Testis (tissue), 3 donors: ENCODE results near the gene THRSP. TPM values are rescaled to one million over a fixed set of nuclear protein-coding genes. Genes with fewer than 3 reads are reported as not detected.

ENCODE experiments used
- DNase-seq: peaks from one replicate; pipeline ENCODE4 v3.0.0-alpha.2; 2019
- H3K27ac ChIP-seq, 2 donors: fragments of 200-600 bp; sonication (generic); one replicate each; pipeline ENCODE4 v1.5.1; 2019
- H3K27me3 ChIP-seq: fragments of 200-600 bp; sonication (generic); one replicate; pipeline ENCODE4 v1.5.1; 2019
- H3K36me3 ChIP-seq: fragments of 200-600 bp; sonication (generic); one replicate; pipeline ENCODE4 v1.5.1; 2017; ENCODE audit warnings: low read depth; ENCODE audit errors: missing control alignments
- H3K4me1 ChIP-seq: fragments of 200-600 bp; sonication (generic); one replicate; pipeline ENCODE4 v1.5.1; 2019
- H3K4me3 ChIP-seq, 2 donors: fragments of 200-600 bp; sonication (generic); one replicate each; pipeline ENCODE4 v1.5.1; 2017 to 2019
- H3K9me3 ChIP-seq: fragments of 200-600 bp; sonication (generic); one replicate; pipeline ENCODE4 v1.5.1; 2017
- POLR2A ChIP-seq: fragments of 450-650 bp; IDR thresholded peaks from one replicate; pipeline ENCODE4 v1.6.1; 2017; ENCODE audit warnings: antibody characterized with exemption, mild to moderate bottlenecking, moderate library complexity
- WGBS, 2 donors: methylation state at CpG; one replicate each; pipeline ENCODE4 v1.1.5; 2018; 5-methylcytosine and 5-hydroxymethylcytosine counted together
- intact Hi-C: fragments of 100-400 bp; cut with DNase I; formaldehyde crosslinking; loops from one replicate; pipeline ENCODE4 v1.15.1; 2023; ENCODE audit warnings: low total_unique reads
- polyA plus RNA-seq: library from polyadenylated mRNA; stranded (reverse); fragments of 350-450 nt; fragmentation: Illumina TruSeq; extraction: RNeasy Lipid Tissue Mini Kit (QIAGEN cat#74804); gene quantifications from one replicate; pipeline ENCODE4 v1.2.3, GENCODE V29; 2014; ENCODE audit warnings: low read depth, low replicate concordance; ENCODE audit not compliant: insufficient read depth
- total RNA-seq, 2 donors: library from RNA; depleted of rRNA; stranded (reverse); fragments of >200 nt; gene quantifications; one replicate each; pipeline ENCODE4 v1.2.3, GENCODE V29; 2016
- TF ChIP-seq, protein P1 (sequence below), 3 experiments: fragments of 450-650 bp in 2 of 3; fragments of 200-600 bp in 1 of 3; sonication (generic) in 1 of 3; IDR thresholded peaks; one replicate each; pipeline ENCODE4 v1.5.1; 2016 to 2019; ENCODE audit warnings: antibody characterized with exemption in 3 of 3, mild to moderate bottlenecking in 2 of 3, moderate library complexity in 1 of 3

Gene THRSP
- total and polyA plus RNA-seq, 3 donors from 2014 or later: 0.31 to 0.37 TPM; not detected in 1

DNA sequence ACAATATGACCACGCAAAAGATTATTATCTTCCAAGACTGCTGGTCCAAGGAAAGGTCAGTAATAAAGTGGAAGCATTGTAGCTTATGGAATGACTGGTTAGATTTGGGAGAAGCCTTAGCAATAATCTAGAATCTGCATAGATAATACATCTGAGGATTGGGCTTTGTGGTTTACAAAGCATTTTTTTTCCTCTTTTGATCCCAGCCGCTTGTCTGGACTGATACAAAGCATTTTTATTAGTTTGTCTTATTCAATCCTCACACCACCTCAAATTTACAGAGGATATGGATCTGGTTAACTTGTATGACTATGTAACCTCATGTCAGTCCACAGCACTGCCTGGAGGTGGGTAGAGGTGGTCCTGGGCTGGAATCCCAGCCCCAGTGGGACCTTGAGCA is 990 bp upstream of the THRSP start:
- no peaks in the 10 kb centered on the region for H3K9me3 ChIP-seq
- WGBS, 2 donors: 74 to 75% methylated on average over 2 of the region's 2 CpGs
- no peak overlapping the region for H3K27ac ChIP-seq
- no peak overlapping the region for H3K4me3 ChIP-seq
- peaks cover 12% of the 10 kb centered on the region for H3K4me1 ChIP-seq
- no peak for DNase-seq
- H3K27me3 ChIP-seq: no peaks in the 10 kb centered on the region
- no peaks in the 10 kb centered on the region for H3K36me3 ChIP-seq
- TF ChIP-seq, protein P1, sequence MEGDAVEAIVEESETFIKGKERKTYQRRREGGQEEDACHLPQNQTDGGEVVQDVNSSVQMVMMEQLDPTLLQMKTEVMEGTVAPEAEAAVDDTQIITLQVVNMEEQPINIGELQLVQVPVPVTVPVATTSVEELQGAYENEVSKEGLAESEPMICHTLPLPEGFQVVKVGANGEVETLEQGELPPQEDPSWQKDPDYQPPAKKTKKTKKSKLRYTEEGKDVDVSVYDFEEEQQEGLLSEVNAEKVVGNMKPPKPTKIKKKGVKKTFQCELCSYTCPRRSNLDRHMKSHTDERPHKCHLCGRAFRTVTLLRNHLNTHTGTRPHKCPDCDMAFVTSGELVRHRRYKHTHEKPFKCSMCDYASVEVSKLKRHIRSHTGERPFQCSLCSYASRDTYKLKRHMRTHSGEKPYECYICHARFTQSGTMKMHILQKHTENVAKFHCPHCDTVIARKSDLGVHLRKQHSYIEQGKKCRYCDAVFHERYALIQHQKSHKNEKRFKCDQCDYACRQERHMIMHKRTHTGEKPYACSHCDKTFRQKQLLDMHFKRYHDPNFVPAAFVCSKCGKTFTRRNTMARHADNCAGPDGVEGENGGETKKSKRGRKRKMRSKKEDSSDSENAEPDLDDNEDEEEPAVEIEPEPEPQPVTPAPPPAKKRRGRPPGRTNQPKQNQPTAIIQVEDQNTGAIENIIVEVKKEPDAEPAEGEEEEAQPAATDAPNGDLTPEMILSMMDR (IDR thresholded peaks at IDR 0.05): no peak
- no peak for TF ChIP-seq POLR2A
- intact Hi-C loops: no loop called here

- no peaks in the 10 kb centered on the region for H3K9me3 ChIP-seq
- no peaks in the 10 kb centered on the region for H3K27me3 ChIP-seq
- WGBS, 2 donors: 90 to 100% methylated on average over 2 of the region's 2 CpGs
- no peaks in the 10 kb centered on the region for H3K36me3 ChIP-seq
- intact Hi-C loops: no loop called here
- no peak overlapping the region for H3K27ac ChIP-seq
- TF ChIP-seq, protein P1 (IDR thresholded peaks at IDR 0.05): no peak
- no peak for TF ChIP-seq POLR2A
- no peak overlapping the region for H3K4me3 ChIP-seq
- no peak for DNase-seq
- H3K4me1 ChIP-seq: peaks cover 12% of the 10 kb centered on the region
These were observed 1.5 kb downstream of the THRSP start for GRCh38 chr11:78065203-78065602.

DNA sequence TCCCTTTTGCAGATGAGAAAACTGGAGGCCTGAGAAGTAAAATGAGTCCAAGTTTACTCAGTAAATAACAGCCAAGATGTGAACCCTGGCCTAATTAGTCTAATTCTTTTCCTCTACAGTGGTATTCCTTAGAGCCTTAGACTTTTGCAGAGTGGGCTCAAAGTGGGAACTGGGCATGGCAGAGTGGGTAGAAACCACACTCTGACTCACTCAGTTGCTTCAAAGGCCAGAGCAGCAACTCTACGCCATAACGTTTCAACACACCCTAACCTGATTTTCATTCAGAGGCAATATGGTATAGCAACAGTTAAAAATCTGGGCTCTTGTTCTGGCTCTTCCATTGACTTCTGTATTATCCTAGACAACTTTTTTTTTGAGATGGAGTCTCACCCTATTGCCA is 2.8 kb downstream of the THRSP start:
- no peaks in the 10 kb centered on the region for H3K27me3 ChIP-seq
- H3K36me3 ChIP-seq: no peaks in the 10 kb centered on the region
- no peaks in the 10 kb centered on the region for H3K9me3 ChIP-seq
- intact Hi-C loops: no loop called here
- no peak for DNase-seq
- TF ChIP-seq, protein P1 (IDR thresholded peaks at IDR 0.05): no peak
- no peak for TF ChIP-seq POLR2A
- no peak overlapping the region for H3K4me3 ChIP-seq
- peaks cover 6% of the 10 kb centered on the region for H3K4me1 ChIP-seq
- no peak overlapping the region for H3K27ac ChIP-seq
- WGBS, 2 donors: 75 to 79% methylated on average over 2 of the region's 2 CpGs

GRCh38 chr11:78067704-78068103 is 4.0 kb downstream of the THRSP start:
- H3K36me3 ChIP-seq: no peaks in the 10 kb centered on the region
- intact Hi-C loops: no loop called here
- H3K4me1 ChIP-seq: peaks cover under 1% of the 10 kb centered on the region
- 88 to 89% methylated on average over 4 of the region's 4 CpGs for WGBS, 2 donors
- H3K27me3 ChIP-seq: no peaks in the 10 kb centered on the region
- no peak for DNase-seq
- TF ChIP-seq POLR2A: no peak
- TF ChIP-seq, protein P1 (IDR thresholded peaks at IDR 0.05): no peak
- H3K4me3 ChIP-seq: no peak overlapping the region
- H3K27ac ChIP-seq: no peak overlapping the region
- H3K9me3 ChIP-seq: no peaks in the 10 kb centered on the region

DNA sequence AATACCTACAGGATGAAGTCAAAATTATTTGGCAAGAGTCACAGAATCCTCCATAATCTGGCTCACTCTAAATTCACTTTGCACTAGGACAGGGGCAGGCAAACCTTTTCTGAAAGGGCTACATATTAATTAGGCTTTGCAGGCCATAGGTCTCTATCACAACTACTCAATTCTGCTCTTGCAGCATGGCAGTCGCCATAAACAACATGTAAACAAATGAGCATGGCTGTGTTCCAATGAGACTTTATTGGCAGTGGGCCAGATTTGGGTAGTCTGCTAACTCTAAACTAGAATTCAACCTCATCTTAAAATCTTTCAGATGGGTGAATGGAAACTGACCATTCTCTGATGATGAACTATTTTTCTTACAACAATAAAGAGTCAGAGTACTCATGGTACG is 5.8 kb downstream of the THRSP start:
- TF ChIP-seq, protein P1 (IDR thresholded peaks at IDR 0.05): no peak
- TF ChIP-seq POLR2A: no peak
- Histone ChIP-seq H3K9me3 (no peaks in the 10 kb centered on the region), H3K4me3 (no peak overlapping the region), H3K27ac (no peak overlapping the region), H3K27me3 (no peaks in the 10 kb centered on the region), H3K36me3 (no peaks in the 10 kb centered on the region), H3K4me1 (no peaks in the 10 kb centered on the region)
- 61 to 69% methylated on average over 2 of the region's 2 CpGs for WGBS, 2 donors
- DNase-seq: no peak
- intact Hi-C loops: no loop called here
